Left colon (tissue), 2 donors: Measurements from ENCODE around the gene FAM163A. TPM values are rescaled to one million over a fixed set of nuclear protein-coding genes. Genes with fewer than 3 reads are reported as not detected.
"Not testable (repeated sequence)": the region's sequence is repeated elsewhere in the genome, so short reads cannot be mapped to it uniquely, and the experiment has no call there.

Experiments
- ATAC-seq: fragments of 200-7000 bp; cut with Tn5 transposase; one replicate; pipeline ENCODE4 v1.9.1; 2020; ENCODE audit warnings: mild to moderate bottlenecking, moderate library complexity
- DNase-seq, 2 donors: peaks; one replicate each; pipeline ENCODE4 v3.0.0-alpha.2; 2020
- intact Hi-C, 2 donors: fragments of 100-400 bp; cut with DNase I in 1 of 2; cut with micrococcal nuclease in 1 of 2; formaldehyde crosslinking; loops; one replicate each; pipeline versions ENCODE4 v1.11.2 to v1.14.0; 2022; cut with DNase I, micrococcal nuclease
- total RNA-seq, 2 donors: library from RNA; stranded (reverse); fragmentation: NEBNext Ultra II Directional; extraction: Animal tissue kit (Norgen Biotek cat#: 25700); gene quantifications; one replicate each; pipeline ENCODE4 v1.2.1, GENCODE V29; 2021
- donor health status: DM: no; HTN: no; CAD: no.
- donor health status: DM: yes; HTN: yes; CAD: no.

The FAM163A gene
- total RNA-seq, 2 donors from 2014 or later, result 0.15 to 0.61 TPM

DNA sequence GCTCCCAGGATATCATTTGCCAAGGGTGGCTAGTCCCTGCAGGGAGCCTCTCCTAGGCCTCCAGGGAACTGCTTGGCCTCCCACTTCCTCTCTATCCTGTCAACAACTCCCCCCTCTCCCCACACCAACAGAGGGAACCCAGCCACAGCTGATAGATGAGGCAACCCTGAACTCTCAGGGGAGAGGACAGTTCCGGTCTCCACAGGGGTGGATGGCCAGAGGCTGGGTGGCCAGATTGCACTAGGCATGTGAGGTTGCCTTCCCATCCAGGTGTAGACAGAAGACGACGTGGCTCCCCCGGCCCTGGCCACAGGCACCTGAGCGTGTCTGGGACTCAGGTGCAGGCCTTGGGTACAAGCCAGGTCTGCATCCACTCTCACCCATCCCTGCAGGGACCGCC lies 81.2 kb downstream of the FAM163A start:
- intact Hi-C loops, result no loop called here
- DNase-seq, result no peak
- no peak for ATAC-seq

DNA sequence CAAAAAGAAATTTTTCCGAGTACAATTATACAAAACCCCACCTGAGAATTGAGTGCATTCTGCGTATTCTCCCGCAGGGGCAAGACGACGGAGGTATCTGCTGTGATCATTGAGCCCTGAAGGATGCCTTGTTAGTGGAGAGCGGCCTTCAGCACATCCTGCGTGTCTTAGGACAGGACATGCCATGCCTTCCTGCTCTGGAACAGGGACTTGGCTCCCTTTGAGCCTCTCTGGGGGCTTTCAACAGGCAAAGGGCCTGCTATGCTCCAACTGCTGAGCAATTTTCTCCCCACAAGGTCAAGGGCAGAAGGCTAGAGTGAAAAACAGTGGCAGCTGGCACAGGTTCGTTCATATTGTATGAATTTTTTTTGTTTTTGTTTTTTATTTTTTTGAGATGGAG lies 82.1 kb downstream of the FAM163A start:
- intact Hi-C loops, result no loop called here
- DNase-seq, result no peak
- no peak for ATAC-seq

DNA sequence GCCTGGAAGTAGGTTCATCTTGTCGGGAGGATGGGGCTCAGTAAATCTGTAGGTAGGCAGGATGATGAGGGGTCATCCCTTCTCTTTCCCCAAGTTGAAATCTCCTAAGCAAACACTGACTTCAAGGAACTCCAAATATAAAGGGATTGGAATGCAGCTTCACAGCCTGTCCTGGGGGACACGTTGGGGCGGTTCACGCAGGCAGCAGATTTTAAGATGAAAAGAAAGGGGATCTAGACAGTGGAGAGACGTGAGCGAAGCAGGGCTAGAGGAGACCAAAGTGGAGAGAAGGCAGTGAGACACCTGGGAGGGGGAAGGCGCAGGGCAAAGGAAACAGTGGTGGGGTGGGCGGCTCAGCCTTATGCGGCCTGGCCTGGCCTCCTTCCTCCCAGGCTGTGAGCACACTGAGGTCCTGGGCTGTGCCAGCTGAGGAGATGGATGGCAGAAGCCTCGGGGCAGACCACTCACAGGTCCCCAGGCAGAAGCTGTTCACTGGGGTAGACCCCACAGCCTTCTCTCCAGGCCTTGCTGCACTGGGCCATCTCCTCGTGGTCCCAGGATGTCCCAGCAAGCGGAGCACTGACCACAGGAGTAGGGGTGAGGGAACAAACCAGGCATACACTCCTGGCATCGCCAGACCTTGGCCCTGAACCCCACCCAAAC lies 82.8 kb downstream of the FAM163A start:
- ATAC-seq (no peak), DNase-seq (no peak)
- intact Hi-C loops, result no loop called here

DNA sequence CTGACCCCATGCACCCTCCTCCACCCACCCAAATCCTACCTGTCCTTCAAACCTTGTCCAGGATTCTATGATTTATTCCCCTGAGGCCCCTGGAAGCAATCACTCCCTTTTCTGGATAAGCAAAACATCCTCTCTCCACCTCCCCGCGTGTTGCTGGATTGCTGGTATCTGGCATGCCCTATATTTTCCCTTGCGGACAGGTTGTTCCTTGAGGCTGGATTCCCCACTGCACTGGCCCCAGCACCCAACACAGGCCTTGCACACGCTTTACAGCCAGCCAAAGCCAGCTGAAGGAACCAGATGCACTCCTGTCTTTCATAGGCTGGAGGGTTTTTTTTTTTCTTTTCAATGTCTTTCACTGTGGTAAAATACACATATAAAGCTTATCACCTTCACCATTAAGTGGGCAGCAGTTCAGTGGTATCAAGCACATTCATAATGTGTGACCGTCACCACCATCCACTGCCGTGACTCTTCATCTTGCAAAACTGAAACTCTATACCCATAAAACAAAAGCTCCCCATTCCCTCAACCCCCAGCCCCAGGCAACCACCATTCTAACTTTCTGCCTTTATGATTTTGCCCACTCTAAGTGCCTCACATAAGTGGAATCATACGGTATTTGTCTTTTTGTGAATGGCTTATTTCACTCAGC lies 83.7 kb downstream of the FAM163A start:
- ATAC-seq (no peak), DNase-seq (no peak)
- intact Hi-C loops, result no loop called here

DNA sequence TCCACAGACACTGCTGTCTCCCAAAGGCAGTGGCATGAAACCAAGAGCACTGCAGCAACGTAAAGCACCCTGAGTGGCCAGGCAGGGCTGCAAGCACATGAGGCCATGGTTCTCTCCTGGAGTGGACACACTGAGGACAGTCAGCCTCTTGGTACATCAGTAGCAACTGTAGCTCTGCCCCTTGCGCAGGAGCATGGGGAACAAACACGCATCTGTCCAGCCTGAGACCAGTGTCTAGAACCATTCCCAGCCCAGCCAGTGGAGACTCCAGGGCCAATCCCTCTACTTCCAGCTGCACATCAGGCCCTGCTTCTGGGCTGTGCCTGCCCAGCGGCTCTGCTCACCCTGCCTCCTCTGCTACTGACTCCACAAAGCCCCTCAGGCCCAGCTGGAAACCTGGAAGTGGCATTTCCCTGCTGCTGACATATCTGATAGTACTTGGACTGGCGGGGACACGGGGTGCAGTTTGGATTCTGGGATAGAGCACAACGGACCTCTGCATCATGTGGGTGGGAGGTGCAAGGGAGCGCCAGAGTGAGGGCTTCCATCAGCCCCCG lies 85.5 kb downstream of the FAM163A start:
- intact Hi-C loops, result no loop called here
- DNase-seq (no peak), ATAC-seq (no peak)

DNA sequence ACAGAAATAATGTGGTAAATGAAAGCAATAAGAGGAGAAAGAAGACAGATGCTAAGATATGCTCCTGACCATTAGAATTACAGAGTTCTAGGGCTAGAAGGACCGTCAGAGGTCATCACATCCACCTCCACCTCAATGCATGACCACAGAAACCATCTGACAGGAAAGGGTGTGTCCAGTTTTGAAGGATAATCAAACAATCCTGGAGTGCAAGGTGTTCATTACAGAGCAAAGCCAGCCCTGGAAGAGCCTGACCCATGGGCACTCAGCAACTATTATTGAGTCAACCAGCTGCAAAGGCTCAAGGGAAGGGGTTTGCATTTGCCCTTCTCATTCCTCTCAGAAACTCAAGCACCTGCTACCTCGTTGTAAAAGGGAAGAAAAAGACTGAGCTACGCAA lies 88.1 kb downstream of the FAM163A start:
- ATAC-seq (peak; percentile 68), DNase-seq (no peak)
- intact Hi-C loops, result no loop called here

DNA sequence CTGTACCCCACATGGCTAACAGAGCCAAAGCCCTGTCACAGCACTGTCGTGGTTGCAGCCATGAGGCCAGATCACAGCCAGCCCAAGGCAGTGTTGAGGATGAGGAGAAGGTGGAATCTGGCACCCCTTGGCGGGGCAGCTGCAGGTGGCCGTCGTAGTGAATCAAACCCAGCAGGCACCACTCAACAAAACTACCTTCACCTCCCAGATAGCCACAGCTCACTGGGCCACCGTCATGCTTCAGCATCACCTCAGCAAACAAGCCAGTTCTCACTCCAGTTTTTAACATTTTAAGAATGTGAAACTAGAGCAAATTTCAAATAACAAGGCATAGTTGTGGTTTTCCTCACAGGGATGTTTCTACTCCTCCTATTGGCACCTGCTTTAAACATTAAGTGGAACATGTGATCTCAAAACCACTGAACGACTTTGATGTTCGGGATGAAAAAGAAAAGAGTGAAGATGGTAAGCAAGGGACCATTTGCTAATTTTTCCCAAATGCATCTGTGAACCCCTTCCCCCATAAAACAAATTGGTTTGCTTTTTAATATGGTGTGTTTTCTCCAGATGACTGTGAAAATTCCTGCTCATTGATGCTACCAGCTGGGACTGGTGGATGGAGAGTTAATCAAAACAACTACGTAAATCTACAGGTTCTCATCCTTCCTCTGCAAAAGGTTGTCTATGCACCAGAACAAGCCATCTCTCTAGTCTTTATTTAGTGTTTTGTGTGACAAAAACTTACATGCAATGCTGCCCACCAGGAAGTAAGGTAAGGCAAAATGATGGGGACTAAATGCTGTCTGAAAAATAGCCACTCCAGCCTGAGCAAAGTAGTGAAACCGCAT lies 89.0 kb downstream of the FAM163A start:
- ATAC-seq, result no peak

DNA sequence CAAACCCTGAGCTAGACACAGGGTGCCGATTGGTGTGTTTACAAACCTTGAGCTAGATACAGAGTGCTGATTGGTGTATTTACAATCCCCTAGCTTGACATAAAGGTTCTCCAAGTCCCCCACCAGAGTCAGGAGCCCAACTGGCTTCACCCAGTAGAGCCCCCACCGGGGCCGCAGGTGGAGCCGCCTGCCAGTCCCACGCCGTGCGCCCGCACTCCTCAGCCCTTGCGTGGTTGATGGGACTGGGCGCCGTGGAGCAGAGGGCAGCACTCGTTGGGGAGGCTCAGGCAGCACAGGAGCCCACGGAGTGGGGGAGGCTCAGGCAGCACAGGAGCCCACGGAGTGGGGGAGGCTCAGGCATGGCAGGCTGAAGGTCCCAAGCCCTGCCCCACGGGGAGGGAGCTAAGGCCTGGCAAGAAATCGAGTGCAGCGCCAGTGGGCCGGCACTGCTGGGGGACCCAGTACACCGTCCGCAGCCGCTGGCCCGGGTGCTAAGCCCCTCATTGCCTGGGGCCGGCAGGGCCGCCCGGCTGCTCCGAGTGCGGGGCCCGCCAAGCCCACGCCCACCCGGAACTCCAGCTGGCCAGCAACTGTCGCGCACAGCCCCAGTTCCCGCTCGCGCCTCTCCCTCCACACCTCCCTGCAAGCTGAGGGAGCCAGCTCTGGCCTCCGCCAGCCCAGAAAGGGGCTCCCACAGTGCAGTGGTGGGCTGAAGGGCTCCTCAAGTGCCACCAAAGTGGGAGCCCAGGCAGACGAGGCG lies 93.8 kb downstream of the FAM163A start:
- DNase-seq, intact Hi-C loops, ATAC-seq: not testable (repeated sequence)

More for the DNA sequence above, 89.0 kb downstream of the FAM163A start:
- intact Hi-C loops, result no loop called here
- DNase-seq, result no peak

DNA sequence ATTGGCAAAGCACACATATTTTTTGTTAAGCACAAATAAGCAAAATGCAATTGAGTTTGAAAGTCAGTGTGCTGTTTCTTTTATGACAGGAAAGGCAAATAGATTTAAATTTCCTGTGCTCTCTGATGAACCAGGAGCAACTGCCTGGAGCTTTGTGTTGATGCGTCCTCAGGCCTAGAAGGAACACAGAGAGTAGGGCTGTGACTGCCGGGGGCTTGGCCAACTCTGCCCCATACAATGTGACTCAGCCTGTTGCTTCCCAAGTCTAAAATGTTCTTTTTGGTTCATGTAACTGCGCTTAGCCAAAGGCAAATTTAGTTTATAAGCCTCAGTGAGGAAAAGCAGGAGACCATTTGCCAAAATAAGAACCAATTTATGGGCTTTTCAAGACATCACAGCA lies 97.0 kb downstream of the FAM163A start:
- intact Hi-C loops, result no loop called here
- DNase-seq (no peak), ATAC-seq (no peak)

DNA sequence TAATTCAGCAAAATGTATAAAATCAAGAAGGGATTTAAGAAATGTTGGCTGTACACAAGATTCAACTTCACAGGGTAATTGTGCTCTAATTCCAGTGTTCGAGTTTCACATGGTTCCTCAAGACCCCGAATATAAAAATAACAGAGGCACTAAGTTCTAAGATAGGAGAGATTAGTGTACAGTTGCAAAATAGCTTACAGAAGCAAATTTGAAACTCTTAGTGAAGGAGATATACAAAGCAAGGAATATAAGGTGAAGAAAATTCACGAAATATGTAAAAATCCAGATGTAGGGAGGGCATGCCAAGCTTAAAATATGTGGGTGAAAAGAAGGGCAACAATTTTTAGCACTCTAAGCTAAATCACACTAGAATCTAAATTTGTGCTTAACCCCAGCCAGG lies 105.1 kb downstream of the FAM163A start:
- intact Hi-C loops, result no loop called here
- ATAC-seq (no peak), DNase-seq (no peak)

DNA sequence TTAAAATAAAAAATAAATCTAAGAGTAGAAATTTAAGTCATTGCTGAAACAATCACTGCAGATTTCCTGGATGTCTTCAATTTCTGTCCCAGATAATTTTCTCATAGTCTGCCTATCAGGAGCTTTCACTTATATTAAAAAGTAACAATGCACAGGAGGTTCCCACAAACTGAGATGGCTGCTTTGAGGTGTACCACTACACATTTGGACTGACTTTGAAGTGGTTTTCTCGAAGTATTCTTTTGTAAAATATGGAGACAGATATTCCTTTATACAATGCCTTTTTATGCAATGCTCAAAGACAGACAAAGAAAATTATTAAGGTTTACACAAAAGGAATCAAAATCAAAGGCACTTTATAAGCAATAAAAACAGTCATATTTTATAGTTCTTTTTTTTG lies 110.0 kb downstream of the FAM163A start:
- intact Hi-C loops, result no loop called here
- DNase-seq (no peak), ATAC-seq (no peak)

DNA sequence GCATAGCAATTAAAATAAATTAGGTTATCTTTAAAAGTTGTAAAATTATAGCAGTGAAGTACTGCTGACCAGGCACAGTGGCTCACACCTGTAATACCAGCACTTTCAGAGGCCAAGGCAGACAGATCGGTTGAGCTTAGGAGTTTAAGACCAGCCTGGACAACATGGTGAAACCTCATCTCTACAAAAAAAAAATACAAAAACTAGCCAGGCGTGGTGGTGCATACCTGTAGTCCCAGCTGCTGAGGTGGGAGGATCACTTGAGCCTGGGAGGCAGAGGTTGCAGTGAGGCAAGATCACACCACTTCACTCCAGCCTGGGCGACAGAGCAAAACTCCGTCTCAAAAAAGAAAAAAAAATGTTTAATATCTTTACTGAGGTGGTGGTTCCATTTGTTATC lies 112.7 kb downstream of the FAM163A start:
- intact Hi-C loops, ATAC-seq, DNase-seq: not testable (repeated sequence)

DNA sequence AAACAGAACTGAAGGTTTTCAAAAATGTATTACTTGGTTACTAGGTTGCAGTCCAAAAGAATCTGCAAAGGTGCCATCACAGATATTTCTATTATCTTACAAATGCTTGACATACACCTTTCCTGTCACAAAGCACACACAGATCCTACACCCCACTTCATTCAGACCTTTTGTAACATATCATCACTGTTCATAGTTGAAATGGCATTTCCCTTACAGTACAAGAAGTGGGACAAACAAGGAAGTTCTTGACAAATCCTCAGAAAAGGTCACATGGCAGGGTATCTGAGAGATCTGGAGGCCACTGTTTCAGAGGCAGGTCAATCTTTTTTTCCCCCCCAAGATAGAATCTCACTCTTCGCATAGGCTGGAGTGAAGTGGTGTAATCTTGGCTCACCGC lies 113.2 kb downstream of the FAM163A start:
- ATAC-seq (no peak), DNase-seq (no peak)
- intact Hi-C loops, result no loop called here

DNA sequence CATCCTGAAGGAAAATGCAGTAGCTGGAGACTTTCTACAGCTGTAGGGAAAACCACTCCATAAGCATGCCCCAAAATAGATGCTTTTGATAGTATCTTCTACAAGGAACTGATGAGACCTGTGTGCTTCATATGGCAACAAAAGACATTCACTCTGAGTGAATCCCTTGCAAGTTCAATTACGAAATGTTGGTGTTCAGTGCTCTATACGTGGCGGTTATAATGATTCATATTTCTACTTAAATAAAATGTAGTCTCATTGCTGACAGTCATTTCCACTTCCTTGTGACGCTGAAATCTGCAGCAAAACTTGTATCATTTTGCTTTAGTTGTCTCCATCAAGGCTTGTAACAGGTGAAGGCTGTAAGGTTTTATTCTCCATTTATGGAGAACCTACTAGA lies 113.9 kb downstream of the FAM163A start:
- DNase-seq (no peak), ATAC-seq (no peak)
- intact Hi-C loops, result no loop called here

DNA sequence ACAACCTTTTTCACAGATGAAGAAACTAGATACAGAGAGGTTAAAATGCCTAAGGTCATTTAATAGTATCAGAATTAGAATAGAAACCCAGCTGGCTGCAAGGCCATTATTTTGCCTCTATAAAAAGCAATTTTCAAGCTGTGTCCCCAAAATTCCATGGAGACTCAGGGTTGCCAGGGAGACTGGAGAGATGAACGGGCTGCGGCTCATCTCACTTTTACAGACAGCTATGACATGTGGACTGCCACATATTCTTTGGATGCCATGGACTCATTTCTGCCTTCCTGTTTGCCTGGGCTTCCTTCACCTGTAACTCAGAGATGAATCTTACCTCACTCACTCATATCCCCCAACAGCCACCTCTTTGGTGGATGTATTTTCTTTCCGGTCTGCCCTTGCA lies 117.6 kb downstream of the FAM163A start:
- intact Hi-C loops, result no loop called here
- DNase-seq (no peak), ATAC-seq (no peak)

DNA sequence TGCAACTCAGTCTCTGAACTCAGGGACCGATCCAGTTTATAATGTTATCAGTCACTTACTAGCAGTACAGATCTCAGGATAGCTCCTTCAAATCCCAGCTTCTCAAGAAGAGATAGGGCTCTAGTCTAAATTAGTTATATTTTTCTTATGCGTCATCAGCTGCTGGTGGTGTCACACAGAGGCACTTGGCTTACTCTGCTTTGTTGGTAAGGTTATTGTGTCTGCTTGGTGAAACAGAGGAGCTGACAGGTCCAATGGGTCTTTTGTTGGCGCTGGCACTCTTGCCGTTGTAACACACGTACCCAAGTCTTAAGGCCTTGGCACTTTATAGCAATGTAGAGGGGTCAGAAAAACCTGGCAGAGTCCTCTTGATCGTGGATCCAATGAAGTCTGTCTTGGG lies 122.3 kb downstream of the FAM163A start:
- intact Hi-C loops, result loop anchor here in 1 of 2 donors (5.0 kb wide), 1 partner anchor 312 kb away; no protein-coding TSS in a partner anchor
- no peak for DNase-seq

More for the DNA sequence above, 122.3 kb downstream of the FAM163A start:
- ATAC-seq, result no peak
